DOHH2 (cell line): ENCODE results near the gene CDH22.

Source experiments
- H3F3A ChIP-seq: fragments of 200-600 bp; sonication (generic), shearing (Covaris generic); 2 replicates; pipeline ENCODE4 v1.6.0; 2016; ENCODE audit warnings: antibody characterized with exemption, mild to moderate bottlenecking; ENCODE audit not compliant: control insufficient read depth, insufficient read depth
- H3K27ac ChIP-seq: fragments of 200-600 bp; sonication (generic); 2 replicates; pipeline ENCODE4 v1.5.1; 2014; ENCODE audit warnings: low read depth, mild to moderate bottlenecking, low read length, moderate library complexity
- H3K27me3 ChIP-seq: fragments of 200-600 bp; sonication (generic); 2 replicates; pipeline ENCODE4 v1.6.1; 2014; ENCODE audit warnings: mild to moderate bottlenecking, low read length, mixed read lengths; ENCODE audit not compliant: control insufficient read depth
- H3K36me3 ChIP-seq: fragments of 200-600 bp; sonication (generic); 2 replicates; pipeline ENCODE4 v1.6.1; 2014; ENCODE audit warnings: mild to moderate bottlenecking, low read length, moderate library complexity, mixed read lengths; ENCODE audit not compliant: control insufficient read depth
- H3K4me1 ChIP-seq: fragments of 200-600 bp; sonication (generic); 2 replicates; pipeline ENCODE4 v1.6.1; 2014; ENCODE audit warnings: mild to moderate bottlenecking, low read length, mixed read lengths; ENCODE audit not compliant: control insufficient read depth
- H3K4me2 ChIP-seq: fragments of 200-600 bp; sonication (generic); 2 replicates; pipeline ENCODE4 v1.6.0; 2014; ENCODE audit warnings: mild to moderate bottlenecking, low read length, moderate library complexity
- H3K4me3 ChIP-seq: fragments of 200-600 bp; sonication (generic); 2 replicates; pipeline ENCODE4 v1.5.1; 2014; ENCODE audit warnings: mild to moderate bottlenecking, low read length, mixed read lengths
- H3K79me2 ChIP-seq: fragments of 200-600 bp; sonication (generic); 2 replicates; pipeline ENCODE4 v1.6.1; 2014; ENCODE audit warnings: mild to moderate bottlenecking, low read length, mixed read lengths; ENCODE audit not compliant: control insufficient read depth
- H3K9me2 ChIP-seq: fragments of 200-600 bp; sonication (generic); replicated peaks from 2 replicates; pipeline ENCODE4 v1.6.1; 2014; ENCODE audit warnings: mild to moderate bottlenecking, low read length, mixed read lengths; ENCODE audit not compliant: control insufficient read depth
- H3K9me3 ChIP-seq: fragments of 200-600 bp; sonication (generic); 2 replicates; pipeline ENCODE4 v1.6.1; 2014; ENCODE audit warnings: antibody characterized with exemption, low read length, mixed read lengths; ENCODE audit not compliant: control insufficient read depth, insufficient read depth
- H4K20me1 ChIP-seq: fragments of 200-600 bp; sonication (generic); 2 replicates; pipeline ENCODE4 v1.6.0; 2014; ENCODE audit warnings: low read depth, mild to moderate bottlenecking, antibody characterized with exemption, low read length, moderate library complexity; ENCODE audit not compliant: control insufficient read depth, insufficient read depth
- CTCF ChIP-seq: fragments of 200-600 bp; sonication (generic); IDR thresholded peaks from one replicate; pipeline ENCODE4 v1.5.1; 2014; ENCODE audit warnings: antibody characterized with exemption, mild to moderate bottlenecking, low read depth, low read length; ENCODE audit not compliant: poor library complexity, severe bottlenecking
- EZH2phosphoT487 ChIP-seq: fragments of 200-600 bp; sonication (generic); IDR thresholded peaks from 2 replicates; pipeline ENCODE4 v1.6.1; 2017; ENCODE audit warnings: borderline replicate concordance, mild to moderate bottlenecking, antibody characterized with exemption, low read length, moderate library complexity, mixed read lengths

Gene CDH22

GRCh38 chr20:46169245-46170171 lies 138.8 kb downstream of the CDH22 start:
- no peak for TF ChIP-seq CTCF
- TF ChIP-seq EZH2phosphoT487: no peak
- H3K9me3 ChIP-seq: no peaks in the 10 kb centered on the region
- H4K20me1 ChIP-seq: no peaks in the 10 kb centered on the region
- no peak overlapping the region for H3K4me3 ChIP-seq
- H3K27me3 ChIP-seq: peaks cover 6% of the 10 kb centered on the region; the same call in 1 of the 2 replicates
- H3K36me3 ChIP-seq: no peaks in the 10 kb centered on the region
- no peaks in the 10 kb centered on the region for H3K79me2 ChIP-seq
- H3K27ac ChIP-seq: no peak overlapping the region
- no peaks in the 10 kb centered on the region for H3F3A ChIP-seq
- no peaks in the 10 kb centered on the region for H3K4me1 ChIP-seq
- no peaks in the 10 kb centered on the region for H3K9me2 ChIP-seq
- H3K4me2 ChIP-seq: no peak overlapping the region

DNA sequence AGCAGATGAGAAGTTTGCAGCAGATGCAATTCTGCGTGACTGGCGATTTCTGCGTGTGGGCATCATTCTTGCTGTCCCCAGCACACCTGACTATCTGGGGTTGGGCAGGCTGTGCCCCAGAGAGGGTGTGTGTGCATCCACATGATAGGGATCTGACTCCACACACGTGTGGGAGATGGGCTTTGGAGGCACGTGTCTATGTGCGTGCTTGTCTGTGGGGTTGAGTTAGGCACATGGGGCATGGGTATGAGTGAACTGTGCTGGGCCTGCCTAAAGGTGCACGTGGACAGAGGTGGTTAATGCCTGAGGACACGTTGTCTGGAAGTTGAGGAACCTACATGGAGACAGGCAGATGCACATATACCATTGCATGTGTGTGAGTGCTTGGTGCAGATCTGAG lies 139.9 kb downstream of the CDH22 start:
- Histone ChIP-seq H3K4me1 (no peaks in the 10 kb centered on the region), H3K27ac (no peak overlapping the region), H3K4me2 (no peak overlapping the region), H3K9me3 (no peaks in the 10 kb centered on the region), H3K27me3 (peaks cover 13% of the 10 kb centered on the region), H3K4me3 (no peak overlapping the region), H4K20me1 (no peaks in the 10 kb centered on the region), H3F3A (no peaks in the 10 kb centered on the region), H3K9me2 (no peaks in the 10 kb centered on the region), H3K79me2 (no peaks in the 10 kb centered on the region), H3K36me3 (no peaks in the 10 kb centered on the region)
- no peak for TF ChIP-seq EZH2phosphoT487
- TF ChIP-seq CTCF: no peak

GRCh38 chr20:46167080-46167479 lies 141.2 kb downstream of the CDH22 start:
- TF ChIP-seq CTCF: no peak
- no peak for TF ChIP-seq EZH2phosphoT487
- no peaks in the 10 kb centered on the region for H4K20me1 ChIP-seq
- H3K9me2 ChIP-seq: no peaks in the 10 kb centered on the region
- H3K79me2 ChIP-seq: no peaks in the 10 kb centered on the region
- no peak overlapping the region for H3K27ac ChIP-seq
- no peaks in the 10 kb centered on the region for H3K4me1 ChIP-seq
- H3K4me2 ChIP-seq: no peak overlapping the region
- no peaks in the 10 kb centered on the region for H3K36me3 ChIP-seq
- H3K9me3 ChIP-seq: no peaks in the 10 kb centered on the region
- H3F3A ChIP-seq: no peaks in the 10 kb centered on the region
- H3K27me3 ChIP-seq: peaks cover 17% of the 10 kb centered on the region
- no peak overlapping the region for H3K4me3 ChIP-seq
